Measurements from ENCODE around the gene ZBTB12. TPM values are rescaled to one million over a fixed set of nuclear protein-coding genes. Genes with fewer than 3 reads are reported as not detected.

ZBTB12 gene
- total and polyA plus RNA-seq, 2 of the 13 experiments (the other 11 are each of a cell fraction or from before 2014, with no cell fraction given) = 4.8 to 6.0 TPM

- no peaks in the 10 kb centered on the region for H3K9me3 ChIP-seq (ENCODE audit: low read length)
- intact Hi-C loops (cut with micrococcal nuclease; ENCODE audit: unreplicated experiment) (no loop called here), in situ Hi-C loops (cut with HindIII; ENCODE audit: extremely low pct_ligation_motif_present, low pct_unique_long_range_greater_than_20kb) (loop anchor here (5.0 kb wide), 1 partner anchor 47 kb away; the partner anchor contains the start of gene ZBTB12)
- ChIA-PET CTCF (ENCODE audit: low intra/inter-chr PET ratio, low total read pairs) (no interaction called here), POLR2A (interaction anchor here (0.8 to 6.3 kb wide), 7 partner anchors 9 to 51 kb away, joined by 4 to 69 read pairs (median 6); partner anchors contain the start of genes C2, DXO, NELFE and SKIC2)
- DNase-seq (ENCODE audit: low spot score) = no peak
- H3K9ac ChIP-seq (ENCODE audit: insufficient read depth, low read depth, low read length) = no peak overlapping the region
- H3K79me2 ChIP-seq (ENCODE audit: insufficient read depth, low read length) = peaks cover 22% of the 10 kb centered on the region
- peaks cover 62% of the 10 kb centered on the region for H3K4me1 ChIP-seq (ENCODE audit: insufficient read depth, low read length)
- no peak overlapping the region for H3K27ac ChIP-seq (ENCODE audit: extremely low read length, insufficient read depth, low read length)
- no peak overlapping the region for H3K4me2 ChIP-seq (ENCODE audit: low read depth, low read length)
- H4K20me1 ChIP-seq (ENCODE audit: insufficient read depth, low read length) = no peaks in the 10 kb centered on the region
- peak; percentile 18 for FAIRE-seq
- H3K27me3 ChIP-seq (ENCODE audit: control insufficient read depth in 1 of 2, insufficient read depth in 2 of 2, low read length in 2 of 2) = no peaks in the 10 kb centered on the region; a peak in 1 of 5 replicates
- ATAC-seq = no peak
- no peak overlapping the region for H3K4me3 ChIP-seq (replicated peaks in 1 of 3; ENCODE audit: insufficient read depth in 1 of 3, low read depth in 2 of 3, low read length in 3 of 3)
- no peak overlapping the region for H2AFZ ChIP-seq (ENCODE audit: low read length)
- H3K36me3 ChIP-seq (replicated peaks in 1 of 2; ENCODE audit: control insufficient read depth in 1 of 2, insufficient read depth in 2 of 2, low read length in 2 of 2) = peaks cover 27 to 75% of the 10 kb centered on the region in 2 experiments
- 98% methylated on average over 6 of the region's 6 CpGs for WGBS (ENCODE audit: low lambda C conversion rate)
- BruUV-seq (replicated peaks) = no TSS peak
- TF ChIP-seq DR1 (CRISPR knock-in tag; IDR thresholded peaks at IDR 0.05) = no peak
- TF ChIP-seq FOXK2 (IDR thresholded peaks at IDR 0.05) = no peak
- TF ChIP-seq ZNF292 (CRISPR knock-in tag; IDR thresholded peaks at IDR 0.05; ENCODE audit: borderline replicate concordance, low read depth) = no peak
- TF ChIP-seq RBM22 (optimal IDR thresholded peaks at IDR 0.05; ENCODE audit: low read length) = peak; percentile 79
- TF ChIP-seq MNT (IDR thresholded peaks at IDR 0.05) = no peak
- no peak for TF ChIP-seq ZNF674 (CRISPR knock-in tag; IDR thresholded peaks at IDR 0.05; ENCODE audit: low read depth)
- no peak for TF ChIP-seq PRMT3 (CRISPR knock-in tag; IDR thresholded peaks at IDR 0.05; ENCODE audit: borderline replicate concordance, low read depth)
- TF ChIP-seq JARID2 (CRISPR knock-in tag; IDR thresholded peaks at IDR 0.05; ENCODE audit: insufficient replicate concordance) = no peak
- no peak for TF ChIP-seq ZBTB8A (CRISPR knock-in tag; IDR thresholded peaks at IDR 0.05; ENCODE audit: borderline replicate concordance, low read depth)
- TF ChIP-seq FOXM1 (CRISPR knock-in tag; IDR thresholded peaks at IDR 0.05) = no peak
- no peak for TF ChIP-seq ZNF232 (CRISPR knock-in tag; IDR thresholded peaks at IDR 0.05; ENCODE audit: borderline replicate concordance)
- no peak for TF ChIP-seq ZNF670 (CRISPR knock-in tag; IDR thresholded peaks at IDR 0.05; ENCODE audit: borderline replicate concordance)
- TF ChIP-seq POGZ (CRISPR knock-in tag; IDR thresholded peaks at IDR 0.05) = no peak
- no peak for TF ChIP-seq GATAD2A (CRISPR knock-in tag; IDR thresholded peaks at IDR 0.05)
- TF ChIP-seq ISL2 (CRISPR knock-in tag; IDR thresholded peaks at IDR 0.05) = no peak
- TF ChIP-seq ZNF20 (CRISPR knock-in tag; IDR thresholded peaks at IDR 0.05) = no peak
- TF ChIP-seq SATB2 (CRISPR knock-in tag; IDR thresholded peaks at IDR 0.05) = no peak
- no peak for TF ChIP-seq ZNF430 (CRISPR knock-in tag; IDR thresholded peaks at IDR 0.05)
- TF ChIP-seq XBP1 (CRISPR knock-in tag; IDR thresholded peaks at IDR 0.05) = no peak
- TF ChIP-seq ELF4 (CRISPR knock-in tag; IDR thresholded peaks at IDR 0.05; ENCODE audit: borderline replicate concordance) = no peak
- TF ChIP-seq ETV5 (CRISPR knock-in tag; IDR thresholded peaks at IDR 0.05; ENCODE audit: borderline replicate concordance) = no peak
These were observed 47.0 kb upstream of the ZBTB12 start for GRCh38 chr6:31948753-31949413.

All from HepG2 (cell line).